DMS53 treated with DMSO at 0.1 percent for 48 hours (cell line): ENCODE data around the gene OCIAD1.
A peak's percentile ranks its signal among the peaks of the same experiment; 100 is the strongest.
"Not testable (repeated sequence)": the region's sequence is repeated elsewhere in the genome, so short reads cannot be mapped to it uniquely, and the experiment has no call there.

Experiments used
- DNase-seq: peaks from one replicate; lab custom pipeline; 2025; ENCODE audit not compliant: unreplicated experiment; lab: John Stamatoyannopoulos, UW

OCIAD1 gene

DNA sequence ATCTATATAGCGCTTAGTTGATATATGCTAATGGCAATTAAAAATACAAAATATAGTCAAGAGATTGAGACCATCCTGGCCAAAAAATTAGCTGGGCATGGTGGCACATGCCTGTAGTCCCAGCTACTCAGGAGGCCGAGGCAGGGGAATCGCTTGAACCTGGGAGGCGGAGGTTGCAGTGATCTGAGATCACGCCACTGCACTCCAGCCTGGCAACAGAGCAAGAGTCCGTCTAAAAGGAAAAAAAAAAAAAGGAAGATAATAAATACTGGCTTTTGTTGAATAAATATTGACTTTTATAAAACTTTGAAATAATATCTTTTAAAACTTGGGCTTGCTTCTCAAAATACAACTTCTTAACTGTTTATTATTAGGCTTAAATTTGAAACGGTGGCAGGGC is 14.6 kb upstream of the OCIAD1 start:
- not testable (repeated sequence) for DNase-seq

DNA sequence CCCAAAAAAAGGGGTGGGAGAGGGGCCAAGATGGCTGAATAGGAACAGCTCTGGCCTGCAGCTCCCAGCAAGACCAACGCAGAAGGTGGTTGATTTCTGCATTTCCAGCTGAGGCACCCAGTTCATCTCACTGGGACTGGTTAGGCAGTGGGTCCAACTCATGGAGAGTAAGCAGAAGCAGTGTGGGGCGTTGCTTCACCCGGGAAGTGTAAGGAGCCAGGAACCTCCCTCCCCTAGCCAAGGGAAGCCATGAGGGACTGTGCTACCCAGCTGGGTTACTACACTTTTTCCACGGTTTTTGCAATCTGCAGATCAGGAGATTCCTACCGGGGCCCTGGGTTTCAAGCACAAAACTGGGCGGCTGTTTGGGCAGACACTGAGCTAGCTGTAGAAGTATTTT is 13.9 kb upstream of the OCIAD1 start:
- DNase-seq, result no peak

DNA sequence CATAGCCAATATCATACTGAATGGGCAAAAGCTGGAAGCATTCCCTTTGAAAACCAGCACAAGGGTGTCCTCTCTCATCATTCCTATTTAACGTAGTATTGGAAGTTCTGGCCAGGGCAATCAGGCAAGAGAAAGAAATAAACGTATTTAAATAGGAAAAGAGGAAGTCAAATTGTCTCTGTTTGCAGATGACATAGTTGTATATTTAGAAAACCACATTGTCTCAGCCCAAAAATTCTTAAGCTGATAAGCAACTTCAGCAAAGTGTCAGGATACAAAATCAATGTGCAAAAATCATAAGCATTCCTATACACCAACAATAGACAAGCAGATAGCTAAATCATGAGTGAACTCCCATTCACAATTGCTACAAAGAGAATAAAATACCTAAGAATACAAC is 9.5 kb upstream of the OCIAD1 start:
- DNase-seq, result not testable (repeated sequence)

GRCh38 chr4:48827622-48828021 is 3.3 kb upstream of the OCIAD1 start:
- no peak for DNase-seq

DNA sequence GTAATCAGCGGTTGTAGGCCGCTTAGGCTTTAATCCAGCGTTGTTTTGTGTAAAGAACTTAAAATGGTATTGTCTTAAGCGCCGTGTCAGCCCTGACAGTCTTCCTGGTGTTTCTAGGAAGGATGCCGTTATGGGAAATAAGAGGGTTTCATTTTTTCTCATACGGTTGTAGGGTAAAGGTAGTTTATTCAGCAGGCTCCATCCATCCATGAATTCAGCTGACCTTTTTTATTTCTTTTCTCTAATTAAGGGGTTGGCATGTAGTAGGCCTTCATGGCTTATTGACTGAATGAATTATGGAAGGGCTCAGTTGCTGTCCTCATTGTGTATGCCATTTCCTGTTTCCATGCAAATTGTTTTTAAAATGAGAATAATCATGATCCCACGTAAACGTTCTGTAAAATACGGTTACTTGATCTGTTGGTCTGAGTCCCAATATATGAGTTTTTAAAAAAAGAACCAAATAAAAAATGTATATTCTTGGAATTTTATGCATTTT is 693 bp downstream of the OCIAD1 start:
- peak; percentile 37 for DNase-seq

- no peak for DNase-seq
These were observed 1.7 kb downstream of the OCIAD1 start for GRCh38 chr4:48832571-48832970.

DNA sequence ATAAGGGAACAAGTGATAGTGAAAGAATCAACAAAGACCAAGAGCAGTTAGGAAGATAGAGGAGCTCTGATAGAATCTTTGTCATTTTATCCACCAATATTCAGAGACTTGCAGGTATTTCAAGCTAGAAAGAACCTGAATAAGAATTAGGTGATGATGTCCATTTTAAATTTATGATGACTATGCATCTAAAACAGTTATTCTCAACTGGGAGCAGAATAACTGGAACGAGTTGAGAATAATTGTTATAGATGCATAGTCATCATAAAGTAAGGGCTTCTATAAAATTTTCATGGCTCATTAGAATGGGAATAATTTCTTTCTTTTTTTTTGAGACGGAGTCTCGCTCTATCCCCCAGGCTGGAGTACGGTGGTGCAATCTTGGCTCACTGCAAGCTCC is 5.8 kb downstream of the OCIAD1 start:
- DNase-seq, result no peak

DNA sequence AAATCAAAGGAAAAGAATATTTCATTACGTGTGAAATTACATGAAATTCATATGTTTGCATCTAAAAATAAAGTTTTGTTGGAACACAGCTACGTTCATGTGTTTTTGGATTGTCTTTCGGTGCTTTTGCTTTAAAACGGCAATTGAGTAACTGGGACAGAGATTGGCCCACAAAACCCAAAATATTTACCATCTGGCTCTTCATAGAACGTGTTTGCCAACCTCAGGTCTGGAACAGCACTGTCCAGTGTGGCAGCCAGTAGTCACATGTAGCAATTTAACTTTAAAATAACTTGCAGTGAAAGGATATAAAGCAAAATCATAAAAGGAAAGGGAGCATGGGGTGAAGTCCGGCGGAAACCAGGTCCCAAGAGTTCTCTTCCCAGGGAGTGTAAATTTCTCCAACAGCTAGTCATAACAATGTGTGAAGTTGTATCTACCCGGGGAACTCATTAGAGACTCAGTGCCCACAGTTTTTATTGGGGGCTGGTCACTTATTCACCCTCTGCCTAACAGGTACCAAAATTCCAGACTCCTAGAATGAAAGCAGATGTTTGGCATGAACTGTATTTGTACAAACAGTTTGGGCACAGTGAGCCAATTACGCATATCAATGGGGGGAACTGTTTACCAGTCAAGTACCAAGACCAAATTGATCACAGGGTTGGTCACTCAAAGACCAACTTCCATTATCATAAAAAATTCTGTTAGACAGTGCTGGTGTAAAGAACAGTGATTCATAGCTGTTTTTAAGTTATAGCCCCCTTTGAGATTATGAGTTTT is 10.3 kb downstream of the OCIAD1 start:
- DNase-seq, result no peak

DNA sequence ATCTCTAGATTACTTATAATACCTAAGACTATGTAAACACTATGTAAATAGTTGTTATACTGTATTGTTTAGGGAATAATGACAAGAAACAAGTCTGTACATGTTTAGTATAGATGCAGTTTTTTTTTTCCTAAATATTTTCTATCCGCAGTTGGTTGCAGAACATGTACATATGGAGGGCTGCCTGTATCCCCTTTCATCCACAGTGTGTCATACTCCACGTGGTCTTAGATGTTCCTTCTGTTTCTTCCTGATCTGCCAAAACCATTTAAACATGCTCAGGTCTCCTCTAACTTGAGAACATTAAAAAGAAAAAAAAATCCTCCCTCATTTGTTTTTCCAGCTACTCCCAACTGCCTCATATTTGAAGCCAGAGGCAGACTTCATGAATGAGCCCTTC is 14.0 kb downstream of the OCIAD1 start:
- DNase-seq, result no peak

DNA sequence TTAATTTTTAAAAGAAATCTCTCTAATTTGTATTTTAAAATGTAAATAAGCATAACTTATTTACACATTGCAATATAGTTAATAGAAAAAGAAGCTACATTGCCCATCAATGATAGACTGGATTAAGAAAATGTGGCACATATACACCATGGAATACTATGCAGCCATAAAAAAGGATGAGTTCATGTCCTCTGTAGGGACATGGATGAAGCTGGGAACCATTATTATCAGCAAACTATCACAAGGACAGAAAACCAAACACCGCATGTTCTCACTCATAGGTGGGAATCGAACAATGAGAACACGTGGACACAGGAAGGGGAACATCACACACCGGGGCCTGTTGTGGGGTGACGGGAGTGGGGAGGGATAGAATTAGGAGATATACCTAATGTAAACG is 17.9 kb downstream of the OCIAD1 start:
- DNase-seq, result not testable (repeated sequence)

DNA sequence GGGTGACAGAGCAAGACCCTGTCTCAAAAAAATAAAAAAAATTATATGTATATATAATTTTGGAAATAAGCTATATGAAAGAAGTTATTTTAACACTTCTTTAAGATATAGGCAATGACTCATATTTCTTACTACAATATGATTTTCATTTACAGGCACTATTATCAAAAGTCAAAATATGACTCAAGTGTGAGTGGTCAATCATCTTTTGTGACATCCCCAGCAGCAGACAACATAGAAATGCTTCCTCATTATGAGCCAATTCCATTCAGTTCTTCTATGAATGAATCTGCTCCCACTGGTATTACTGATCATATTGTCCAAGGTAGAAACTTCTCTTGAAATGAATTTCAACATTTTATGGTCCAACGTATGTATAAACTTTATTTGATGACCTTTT is 20.8 kb downstream of the OCIAD1 start:
- DNase-seq, result no peak

- DNase-seq, result no peak
These were observed 22.9 kb downstream of the OCIAD1 start for GRCh38 chr4:48853604-48854394.

DNA sequence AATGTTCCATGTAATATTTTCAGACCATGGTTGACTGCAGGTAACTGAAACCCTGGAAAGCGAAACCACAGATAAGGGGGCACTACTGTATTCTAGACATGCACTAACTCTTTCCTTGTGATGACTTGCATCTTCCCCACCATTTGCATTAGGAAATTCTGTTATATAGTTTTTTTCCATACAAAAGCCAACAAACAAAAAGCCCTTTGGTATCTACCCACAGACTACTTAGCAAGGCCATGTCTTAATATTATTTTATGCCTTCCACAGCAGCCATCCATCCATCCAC is 23.5 kb downstream of the OCIAD1 start:
- no peak for DNase-seq

DNA sequence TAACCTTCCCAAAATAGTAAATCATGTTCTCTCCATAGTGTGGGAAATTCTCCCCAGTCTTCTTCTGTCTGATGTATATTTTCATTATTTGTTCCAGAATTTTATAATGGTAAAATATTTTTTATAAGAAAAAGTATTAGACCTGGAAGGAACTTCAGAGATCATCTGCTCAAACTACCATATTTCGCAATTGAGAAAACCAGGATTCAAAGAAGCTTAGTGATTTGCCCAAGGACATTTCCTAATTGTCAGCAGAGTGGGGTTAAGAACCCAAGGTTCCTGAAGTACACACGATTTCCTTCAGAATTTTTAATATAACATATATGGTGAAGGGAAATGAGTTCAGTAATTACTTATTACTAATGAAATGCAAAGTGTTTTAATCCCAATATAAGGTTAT is 24.1 kb downstream of the OCIAD1 start:
- no peak for DNase-seq

DNA sequence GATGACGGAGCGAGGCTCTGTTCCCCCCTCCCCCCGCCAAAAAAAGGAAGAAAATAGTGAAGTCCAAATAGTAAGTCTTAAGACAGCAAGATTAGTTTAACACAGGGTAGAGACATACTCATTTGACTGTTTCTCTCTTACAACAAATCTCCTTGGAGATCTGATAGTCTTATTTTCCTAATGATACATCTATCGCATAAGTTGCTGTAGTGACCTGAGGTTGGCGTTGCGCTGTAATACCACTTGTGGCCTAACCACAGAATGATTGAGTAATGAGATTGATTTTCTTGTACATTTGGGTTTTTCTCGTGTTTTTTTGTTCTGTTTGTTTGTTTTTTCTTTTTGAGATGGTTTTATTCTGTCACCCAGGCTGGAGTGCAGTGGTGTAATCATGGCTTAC is 27.2 kb downstream of the OCIAD1 start:
- DNase-seq, result no peak

DNA sequence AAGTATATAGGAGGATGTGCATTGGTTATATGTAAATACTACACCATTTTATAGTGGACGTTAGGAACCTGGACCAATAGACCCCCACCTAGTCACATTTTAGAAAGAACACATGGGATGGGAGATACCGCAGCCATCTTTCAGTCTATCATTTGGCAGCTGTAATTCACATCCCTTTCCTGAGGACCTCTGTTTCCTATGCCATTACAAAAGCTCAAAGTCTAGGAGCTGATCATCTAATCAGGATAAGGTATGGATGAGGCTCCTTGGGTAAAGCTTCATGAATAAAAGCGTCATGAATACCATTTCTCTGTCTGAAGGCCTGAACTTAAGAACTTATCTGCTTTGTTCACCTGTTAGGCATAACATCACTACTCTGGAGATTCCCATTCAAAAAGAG is 31.1 kb downstream of the OCIAD1 start:
- DNase-seq, result no peak

GRCh38 chr4:48862661-48863060 is 31.8 kb downstream of the OCIAD1 start:
- no peak for DNase-seq

GRCh38 chr4:48863728-48864127 is 32.8 kb downstream of the OCIAD1 start:
- DNase-seq, result no peak

DNA sequence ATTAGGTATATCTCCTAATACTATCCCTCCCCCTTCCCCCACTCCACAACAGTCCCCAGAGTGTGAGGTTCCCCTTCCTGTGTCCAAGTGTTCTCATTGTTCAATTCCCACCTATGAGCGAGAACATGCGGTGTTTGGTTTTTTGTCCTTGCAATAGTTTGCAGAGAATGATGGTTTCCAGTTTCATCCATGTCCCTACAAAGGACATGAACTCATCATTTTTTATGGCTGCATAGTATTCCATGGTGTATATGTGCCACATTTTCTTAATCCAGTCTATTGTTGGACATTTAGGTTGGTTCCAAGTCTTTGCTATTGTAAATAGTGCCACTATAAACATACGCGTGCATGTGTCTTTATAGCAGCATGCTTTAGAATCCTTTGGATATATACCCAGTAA is 33.8 kb downstream of the OCIAD1 start:
- not testable (repeated sequence) for DNase-seq

DNA sequence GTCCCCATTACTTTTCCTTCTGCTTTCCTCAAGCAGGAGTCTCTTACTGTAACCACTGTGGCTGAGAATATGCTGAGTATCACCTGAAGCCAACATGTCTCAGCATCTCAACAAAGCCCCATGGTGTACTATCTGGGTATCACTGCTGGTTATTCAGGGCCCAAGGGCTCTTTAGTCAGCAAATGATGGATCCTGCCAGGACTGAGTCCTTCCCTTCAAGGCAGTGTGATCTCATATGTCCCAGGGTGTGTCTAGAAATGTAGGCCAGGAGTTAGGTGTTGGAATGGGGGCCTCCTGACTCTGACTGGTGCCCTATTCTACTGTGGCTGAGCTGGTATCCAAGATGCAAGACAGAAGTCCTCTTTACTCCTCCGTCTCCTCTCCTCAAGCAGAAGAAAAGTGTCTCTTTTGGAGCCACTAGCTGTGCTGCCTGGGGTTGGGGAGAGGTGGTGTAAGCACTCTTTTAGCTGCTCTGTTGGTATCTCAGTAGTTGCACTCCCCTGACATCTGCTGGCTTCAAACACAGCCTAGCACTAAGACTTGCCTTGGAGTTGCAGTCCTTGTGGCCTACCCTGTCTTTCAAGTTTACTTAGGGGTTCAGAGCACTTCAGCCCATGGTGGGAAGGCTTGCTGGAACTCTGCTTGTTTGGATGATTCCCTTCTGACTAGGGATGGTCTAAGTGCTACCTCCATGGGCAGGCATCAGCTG is 47.1 kb downstream of the OCIAD1 start:
- no peak for DNase-seq

GRCh38 chr4:48879561-48880442 is 48.9 kb downstream of the OCIAD1 start:
- DNase-seq, result no peak
